Non-pigmented ciliary epithelial cell (primary cell): ENCODE measurements around the gene FAM171A1.
"Not testable (repeated sequence)": the region's sequence is repeated elsewhere in the genome, so short reads cannot be mapped to it uniquely, and the experiment has no call there.

Experiments
- DNase-seq: peaks from one replicate; pipeline ENCODE4 v3.0.0-alpha.2; 2010; ENCODE audit warnings: low read depth

Gene FAM171A1

DNA sequence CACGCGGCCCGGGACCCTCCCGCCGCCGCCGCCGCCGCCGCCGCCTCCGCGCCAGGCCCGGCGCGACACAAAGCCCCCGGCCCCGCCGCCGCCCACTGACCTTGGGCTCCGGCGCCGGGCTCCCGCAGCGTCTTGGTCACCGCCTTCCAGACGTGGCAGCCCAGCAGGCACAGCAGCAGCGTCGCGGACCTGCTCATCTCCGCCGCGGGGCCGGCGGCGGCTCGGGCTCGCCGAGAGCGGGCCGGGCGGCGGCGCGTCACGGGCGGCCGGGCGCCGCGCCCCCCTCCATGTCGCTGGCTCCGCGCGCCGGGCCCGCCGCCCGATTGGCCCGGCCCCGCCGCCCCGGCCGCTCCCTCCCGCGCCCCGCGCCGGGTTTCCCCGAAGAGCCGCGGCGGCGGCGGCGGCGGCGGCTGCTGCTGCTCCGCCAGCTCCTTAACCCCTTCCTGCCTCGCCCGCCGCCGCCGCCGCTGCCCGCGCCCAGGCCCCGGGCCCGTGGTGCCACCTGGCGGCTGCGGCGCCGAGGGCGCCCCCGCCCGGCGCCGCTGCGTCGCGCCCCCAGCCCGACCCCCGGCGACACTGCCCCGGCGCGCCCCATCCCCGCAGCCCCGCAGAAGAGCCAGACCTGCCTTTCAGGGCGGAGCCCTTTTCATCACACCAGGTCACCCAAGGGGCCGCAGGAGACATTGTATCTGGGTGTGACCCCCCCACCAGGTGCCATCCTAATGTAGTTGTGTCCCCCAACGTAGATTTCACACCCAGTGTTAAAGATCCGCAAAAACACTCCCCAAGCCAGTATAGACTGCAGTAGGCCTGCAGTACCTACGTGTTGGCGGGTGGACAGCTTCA is at the start of gene FAM171A1:
TSS of gene FAM171A1 (minus strand) at position 434 of the 846 bp plus-strand sequence. CDS start at position 197, 237 bp downstream.
- DNase-seq, result no peak

DNA sequence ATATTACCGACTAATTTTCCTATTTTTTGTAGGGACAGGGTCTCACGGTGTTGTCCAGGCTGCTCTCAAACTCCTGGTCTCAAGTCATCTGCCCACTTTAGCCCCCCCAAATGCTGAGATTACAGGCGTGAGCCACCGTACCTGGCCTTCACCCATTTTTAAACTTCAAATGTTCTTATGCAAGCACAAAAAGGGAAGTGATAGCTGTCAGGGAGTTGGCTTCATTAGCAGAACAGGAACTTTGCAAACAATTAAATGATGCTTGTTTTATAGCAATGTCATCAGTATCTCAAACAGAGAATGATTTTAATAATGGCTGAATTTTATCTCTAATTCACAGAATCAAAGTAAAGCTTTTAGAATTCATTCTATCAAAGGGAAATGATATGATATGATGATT is 49.8 kb upstream of the FAM171A1 start:
- DNase-seq, result no peak

DNA sequence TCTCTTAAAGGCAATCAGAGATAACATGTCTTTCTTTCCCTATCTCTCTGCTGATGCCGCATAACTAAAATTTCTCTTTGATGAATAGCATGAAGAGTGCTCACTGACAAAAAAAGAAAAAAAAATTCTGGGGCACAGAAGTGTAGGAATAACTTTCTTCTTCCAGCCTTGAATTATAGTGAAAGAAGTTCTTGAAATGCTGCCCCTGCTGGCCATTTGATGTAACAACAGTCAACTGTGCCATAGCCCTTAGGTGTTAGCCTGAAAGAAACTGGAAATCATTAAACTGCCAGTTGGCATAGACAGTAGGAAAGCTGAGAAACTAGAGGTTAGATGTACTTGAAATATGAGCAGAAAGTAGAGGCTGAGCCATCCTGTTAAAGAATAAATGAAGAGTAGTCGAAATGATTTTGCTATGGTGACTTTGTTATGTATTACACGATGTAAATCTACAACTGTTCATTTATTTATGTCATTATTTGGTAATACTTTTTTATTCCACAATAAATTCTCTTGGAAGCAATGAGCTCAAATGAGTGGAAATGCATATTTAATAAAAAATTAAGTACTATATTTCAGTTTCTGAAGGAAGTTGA is 48.3 kb upstream of the FAM171A1 start:
- no peak for DNase-seq

DNA sequence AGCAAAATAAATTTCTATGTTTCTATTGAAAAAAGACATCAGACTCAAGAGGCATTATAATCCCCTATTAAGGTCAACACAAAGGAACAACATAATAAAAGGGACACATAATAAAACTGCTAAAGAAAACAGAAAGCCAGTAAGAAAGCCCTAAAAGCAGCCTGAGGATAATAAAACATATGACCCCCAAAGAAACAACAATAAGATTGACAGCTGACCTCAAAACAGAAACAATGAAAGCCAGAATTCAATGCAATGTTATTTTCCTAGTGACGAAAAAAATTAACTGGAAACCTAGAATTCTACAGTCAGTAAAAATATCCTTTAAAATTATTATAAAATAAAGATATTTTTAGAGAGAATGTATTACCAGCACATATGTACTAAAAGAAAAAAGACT is 44.9 kb upstream of the FAM171A1 start:
- no peak for DNase-seq

DNA sequence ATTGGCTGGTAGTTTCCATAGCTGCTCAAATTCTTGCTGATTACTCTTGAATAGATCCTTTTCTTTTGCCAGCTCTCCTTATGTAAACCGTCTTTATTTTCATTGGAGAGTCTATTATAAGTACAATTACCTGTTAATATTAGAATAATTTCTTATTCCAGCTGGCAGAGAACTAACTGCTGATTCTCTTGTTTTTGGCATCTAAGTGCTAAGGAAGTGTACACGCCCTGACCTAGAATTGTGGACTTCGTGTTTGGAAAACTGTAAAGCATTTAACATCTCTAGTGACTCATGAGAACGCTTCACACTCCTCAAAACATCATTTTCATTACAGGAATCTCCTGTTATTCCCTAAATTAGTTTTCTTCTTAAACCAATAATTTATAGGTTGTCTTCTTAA is 39.9 kb upstream of the FAM171A1 start:
- no peak for DNase-seq

DNA sequence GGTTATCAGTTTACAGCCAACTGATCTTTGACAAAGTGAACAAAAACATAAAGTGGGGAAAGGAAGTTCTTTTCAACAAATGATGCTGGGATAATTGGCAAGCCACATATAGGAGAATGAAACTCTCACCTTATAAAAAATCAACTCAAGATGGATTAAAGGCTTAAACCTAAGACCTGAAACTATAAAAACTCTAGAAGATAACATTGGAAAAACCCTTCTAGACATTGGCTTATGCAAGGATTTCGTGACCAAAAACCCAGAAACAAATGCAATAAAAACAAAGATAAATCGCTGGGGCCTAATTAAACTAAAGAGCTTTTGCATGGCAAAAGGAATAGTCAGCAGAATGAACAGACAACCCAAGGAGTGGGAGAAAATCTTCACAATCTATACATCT is 38.3 kb upstream of the FAM171A1 start:
- not testable (repeated sequence) for DNase-seq

DNA sequence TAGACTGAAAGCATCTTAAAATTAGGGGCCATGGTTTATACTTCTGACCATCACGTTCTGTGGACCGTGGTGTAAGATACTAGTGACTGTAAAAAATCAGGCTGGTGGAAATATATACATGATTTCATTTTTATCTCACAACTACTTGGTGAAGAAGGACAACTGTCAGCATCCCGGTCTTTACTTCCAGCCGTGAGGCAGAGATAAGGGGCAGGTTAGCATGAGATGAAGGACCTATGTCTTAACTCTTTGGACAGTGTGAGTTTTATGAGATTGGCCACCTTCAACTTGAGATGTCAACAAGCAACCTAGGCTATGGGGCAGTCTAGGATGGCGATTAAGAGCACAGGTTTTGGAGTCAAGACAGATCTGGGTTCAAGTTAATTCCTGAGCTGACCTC is 37.5 kb upstream of the FAM171A1 start:
- DNase-seq, result no peak

DNA sequence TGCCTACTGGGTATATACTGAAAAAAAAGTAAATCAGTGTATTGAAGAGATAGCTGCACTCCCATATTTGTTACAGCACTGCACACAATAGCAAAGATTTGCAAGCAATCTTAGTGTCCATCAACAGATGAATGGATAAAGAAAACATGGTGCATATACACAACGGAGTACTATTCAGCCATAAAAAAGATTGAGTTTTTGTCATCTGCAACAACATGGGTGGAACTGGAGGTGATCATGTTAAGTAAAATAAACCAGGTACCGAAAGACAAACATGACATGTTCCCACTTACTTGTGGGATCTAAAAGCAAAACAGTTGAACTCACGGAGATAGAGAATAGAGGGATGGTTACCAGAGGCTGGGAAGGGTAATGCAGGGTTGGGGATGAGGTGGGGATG is 34.2 kb upstream of the FAM171A1 start:
- no peak for DNase-seq

DNA sequence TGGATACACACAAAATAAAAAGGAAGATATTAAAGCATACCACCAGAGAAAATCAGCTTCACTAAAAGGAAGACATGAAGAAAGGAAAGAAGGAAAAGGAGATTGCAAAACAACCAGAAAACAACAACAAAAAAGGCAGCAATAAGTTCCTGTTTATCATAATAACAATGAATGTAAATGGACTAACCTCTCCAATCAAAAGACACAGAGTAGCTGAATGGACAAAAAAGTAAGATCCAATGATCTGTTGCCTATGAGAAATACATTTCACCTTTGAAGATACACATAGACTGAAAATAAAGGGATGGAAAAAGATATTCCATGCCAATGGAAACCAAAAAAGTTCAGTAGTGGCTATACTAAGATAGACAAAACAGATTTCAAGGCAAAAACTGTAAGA is 30.3 kb upstream of the FAM171A1 start:
- DNase-seq, result no peak

DNA sequence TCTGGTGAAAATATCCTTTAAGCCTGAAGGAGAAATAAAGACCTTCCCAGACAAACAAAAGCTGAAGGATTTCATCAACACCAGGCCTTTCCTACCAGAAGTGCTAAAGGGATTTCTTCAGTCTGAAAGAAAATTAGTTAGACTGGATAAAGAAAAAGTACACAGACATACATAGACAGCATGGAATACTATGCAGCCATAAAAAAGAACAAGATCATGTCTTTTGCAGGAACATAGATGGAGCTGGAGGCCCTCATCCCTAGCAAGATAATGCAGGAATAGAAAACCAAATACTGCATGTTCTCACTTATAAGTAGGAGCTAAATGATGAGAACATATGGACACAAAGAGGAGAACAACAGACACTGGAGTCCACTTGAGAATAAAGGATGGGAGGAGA is 29.4 kb upstream of the FAM171A1 start:
- not testable (repeated sequence) for DNase-seq

DNA sequence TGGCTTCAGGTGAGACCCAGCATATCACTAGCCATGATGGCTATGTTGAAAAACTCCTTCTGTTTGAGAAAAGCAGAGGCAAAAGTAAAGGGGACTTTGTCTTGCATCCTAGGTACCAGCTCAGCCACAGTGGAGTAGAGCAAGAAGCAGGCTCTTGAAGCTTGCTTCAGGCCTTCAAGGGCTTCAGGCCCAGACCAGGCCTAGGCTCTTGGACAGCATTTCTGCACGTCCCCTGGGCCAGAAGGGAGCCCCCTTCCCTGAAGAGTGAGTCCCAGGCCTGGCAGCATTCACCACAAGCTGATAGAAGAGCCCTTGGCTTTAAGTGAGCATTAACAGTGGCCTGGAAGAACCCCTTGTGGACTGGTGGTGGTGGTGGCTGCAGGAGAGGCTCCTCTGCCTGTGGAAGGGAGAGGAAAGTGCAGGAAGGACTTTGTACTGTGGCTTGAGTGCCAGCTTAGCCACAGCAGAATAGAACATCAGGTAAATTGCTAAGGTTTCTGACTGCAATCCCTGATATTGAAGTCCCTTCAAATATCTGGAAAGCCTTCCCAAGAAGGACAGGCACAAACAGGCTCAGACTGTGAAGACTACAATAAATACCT is 28.1 kb upstream of the FAM171A1 start:
- no peak for DNase-seq

DNA sequence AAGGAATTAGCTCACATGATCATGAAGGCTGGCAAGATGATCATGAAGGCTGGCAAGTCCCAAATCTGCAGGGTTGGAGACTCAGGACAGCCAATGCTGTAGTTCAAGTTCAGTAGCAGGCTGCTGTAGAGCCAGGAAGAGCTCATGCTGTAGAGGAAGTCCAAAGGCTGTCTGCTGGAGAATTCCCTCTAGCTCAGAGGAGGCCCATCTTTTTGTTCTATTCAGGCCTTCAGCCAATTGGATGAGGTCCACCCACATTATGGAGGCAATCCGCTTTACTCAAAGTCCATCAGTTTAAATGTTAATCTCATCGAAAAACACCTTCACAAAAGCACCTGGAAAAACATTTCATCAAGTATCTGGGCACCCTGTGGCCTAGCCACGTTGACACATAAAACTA is 24.8 kb upstream of the FAM171A1 start:
- DNase-seq, result no peak

DNA sequence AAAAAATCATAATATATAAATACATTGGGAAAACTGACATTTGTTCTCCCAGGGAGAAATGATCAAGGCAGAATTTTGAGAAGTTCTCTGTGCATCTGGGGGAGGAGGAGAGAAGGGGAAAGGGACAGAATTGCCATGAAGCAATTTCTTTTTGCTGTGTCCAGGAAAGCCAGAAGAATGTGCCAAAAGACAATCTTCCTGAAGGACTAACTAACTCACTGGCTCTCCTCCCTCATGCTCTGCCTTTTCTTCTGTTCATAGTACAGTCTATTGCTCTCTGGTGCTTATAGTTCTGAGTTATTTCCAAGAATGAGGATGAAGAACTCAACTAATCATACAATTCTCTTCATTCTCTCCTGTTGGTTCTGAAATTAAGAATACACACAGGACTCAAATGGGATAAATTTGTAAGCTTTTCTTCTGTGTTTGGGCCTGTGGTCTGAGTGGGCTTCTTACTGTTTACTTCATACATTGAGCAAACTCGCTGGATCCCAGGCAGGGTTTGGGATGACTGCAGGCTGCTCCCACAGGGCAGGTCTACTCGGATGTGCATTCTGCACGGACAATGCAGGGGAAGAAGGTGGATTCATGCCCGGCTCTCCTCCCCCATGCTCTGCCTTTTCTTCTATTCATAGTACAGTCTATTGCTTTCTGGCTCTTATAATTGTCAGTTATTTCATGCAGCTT is 22.2 kb upstream of the FAM171A1 start:
- DNase-seq, result no peak

DNA sequence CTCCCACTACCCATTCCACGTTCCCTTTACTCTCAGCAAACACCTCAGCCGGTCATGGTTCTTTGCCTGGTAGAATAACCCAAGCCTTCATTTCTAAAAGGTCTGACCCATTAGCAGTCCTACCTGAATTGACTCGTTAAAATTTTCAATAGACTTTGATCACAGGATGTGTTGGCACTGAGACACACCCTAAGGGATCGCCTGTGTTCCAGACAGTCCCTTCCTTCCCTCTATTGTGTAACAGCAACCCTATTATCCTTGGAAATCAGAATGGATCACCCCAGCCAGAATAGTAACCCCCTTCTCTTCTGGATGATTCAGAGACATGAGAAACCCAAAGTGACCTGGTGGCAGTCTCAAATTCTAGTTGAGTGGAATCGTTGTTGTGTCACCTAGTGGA is 20.4 kb upstream of the FAM171A1 start:
- DNase-seq, result no peak

DNA sequence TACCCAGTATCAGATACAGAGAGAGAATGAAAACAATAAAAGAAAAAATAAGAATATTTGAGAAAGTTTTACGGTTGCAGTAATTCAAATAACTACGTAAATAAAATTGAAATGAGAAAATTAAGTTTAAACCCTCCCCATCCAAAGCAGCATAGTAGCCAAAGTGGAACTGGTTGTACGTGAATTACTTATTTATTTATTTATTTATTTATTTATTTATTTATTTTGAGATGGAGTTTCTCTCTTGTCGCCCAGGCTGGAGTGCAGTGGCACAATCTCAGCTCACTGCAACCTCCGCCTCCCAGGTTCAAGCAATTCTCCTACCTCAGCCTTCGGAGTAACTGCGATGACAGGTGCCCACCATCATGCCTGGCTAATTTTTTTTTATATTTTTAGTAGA is 17.1 kb upstream of the FAM171A1 start:
- DNase-seq, result not testable (repeated sequence)

DNA sequence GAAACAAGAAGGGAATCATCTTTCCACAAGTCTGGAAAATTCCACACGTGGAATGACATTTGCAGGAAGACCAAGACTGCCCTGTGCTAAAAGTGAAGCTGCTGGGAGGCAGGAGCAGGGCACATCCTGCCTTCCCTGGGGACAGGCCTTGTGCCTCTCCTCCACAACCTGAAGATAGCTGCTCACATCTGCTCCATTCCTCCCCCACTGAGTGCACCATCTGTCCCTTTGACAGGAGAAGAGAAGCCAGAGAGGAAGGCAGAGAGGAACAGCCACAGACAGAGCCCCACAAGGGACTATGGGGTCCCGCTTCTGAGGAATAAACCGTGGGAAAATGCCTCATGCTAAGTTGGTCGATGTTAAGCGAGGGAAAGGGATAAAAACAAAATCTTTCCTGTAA is 15.9 kb upstream of the FAM171A1 start:
- no peak for DNase-seq

DNA sequence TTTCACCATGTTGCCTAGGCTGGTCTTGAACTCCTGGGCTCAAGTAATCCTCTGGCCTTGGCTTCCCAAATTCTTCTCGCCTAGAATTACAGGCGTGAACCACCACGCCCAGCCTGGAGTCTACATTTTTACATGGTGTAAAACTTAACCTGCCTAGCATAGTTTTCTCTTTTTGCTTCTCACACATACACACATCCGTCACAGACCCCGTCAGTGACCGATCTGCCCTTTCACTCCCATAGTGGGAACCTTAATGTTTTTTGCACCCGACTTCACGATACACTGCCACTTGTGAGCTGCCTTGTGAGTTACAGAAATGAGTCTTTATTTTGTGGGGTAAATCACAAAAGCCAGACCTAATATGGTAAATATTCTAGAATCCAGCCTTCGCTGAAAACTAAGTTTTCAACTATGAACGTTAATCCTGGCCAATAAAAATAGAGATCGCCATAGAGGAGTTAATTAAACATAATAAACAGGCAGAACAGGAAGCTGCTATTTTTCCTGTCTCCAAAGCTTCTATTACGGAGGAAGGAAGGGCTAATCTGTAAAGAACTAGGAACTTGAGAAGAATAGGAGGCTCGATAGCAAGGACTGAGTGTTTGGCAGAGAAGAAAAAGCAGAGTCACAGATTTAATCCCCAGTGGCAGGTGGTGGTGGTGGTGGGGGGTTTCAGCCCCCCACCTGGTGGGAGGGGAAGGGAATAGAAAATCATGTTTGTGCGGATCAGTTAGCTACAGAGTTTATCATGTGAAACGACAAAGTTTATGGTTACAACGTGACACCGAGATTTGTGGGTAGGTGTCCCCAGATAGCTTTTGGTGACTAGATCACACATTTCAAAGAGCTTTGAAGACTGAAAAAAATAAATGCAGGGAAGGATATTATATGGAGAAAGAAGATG is 14.7 kb upstream of the FAM171A1 start:
- no peak for DNase-seq

DNA sequence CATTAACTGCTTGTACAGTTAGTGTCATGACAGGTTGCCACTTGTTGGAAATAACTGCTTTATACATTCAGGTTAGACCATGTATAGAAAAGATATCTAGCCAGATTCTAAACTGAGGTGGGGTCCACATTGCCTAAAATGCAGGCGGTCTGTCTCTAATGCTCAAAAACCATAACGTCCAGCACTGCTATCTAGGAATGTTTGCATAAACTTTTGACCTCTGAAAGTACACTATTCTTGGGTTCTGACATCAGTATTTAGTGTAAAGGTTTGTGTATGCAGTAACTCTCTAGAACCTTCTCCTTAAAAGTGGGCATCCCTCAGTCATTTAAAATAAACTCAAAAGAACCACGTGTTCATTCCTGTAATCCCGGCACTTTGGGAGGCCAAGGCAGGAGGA is 10.3 kb upstream of the FAM171A1 start:
- no peak for DNase-seq

DNA sequence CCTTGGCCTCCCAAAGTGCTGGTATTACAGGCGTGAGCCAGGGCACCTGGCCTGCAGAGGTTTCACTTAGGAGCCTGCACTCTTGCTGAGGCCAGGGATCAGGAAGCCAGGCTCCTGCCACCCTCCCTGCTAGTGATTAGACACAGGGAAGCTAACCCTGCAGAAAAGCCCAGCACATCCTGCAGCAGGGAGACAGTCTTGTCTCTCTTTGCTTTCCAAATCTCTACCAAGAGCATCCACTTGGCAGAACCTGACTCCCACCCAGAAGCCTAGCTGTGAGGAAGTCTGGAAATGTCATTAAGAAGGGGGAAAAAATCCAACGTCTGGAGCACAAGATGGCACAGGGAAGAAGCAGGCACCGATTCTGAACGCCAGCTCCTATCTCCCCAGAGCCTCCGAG is 8.0 kb upstream of the FAM171A1 start:
- no peak for DNase-seq

DNA sequence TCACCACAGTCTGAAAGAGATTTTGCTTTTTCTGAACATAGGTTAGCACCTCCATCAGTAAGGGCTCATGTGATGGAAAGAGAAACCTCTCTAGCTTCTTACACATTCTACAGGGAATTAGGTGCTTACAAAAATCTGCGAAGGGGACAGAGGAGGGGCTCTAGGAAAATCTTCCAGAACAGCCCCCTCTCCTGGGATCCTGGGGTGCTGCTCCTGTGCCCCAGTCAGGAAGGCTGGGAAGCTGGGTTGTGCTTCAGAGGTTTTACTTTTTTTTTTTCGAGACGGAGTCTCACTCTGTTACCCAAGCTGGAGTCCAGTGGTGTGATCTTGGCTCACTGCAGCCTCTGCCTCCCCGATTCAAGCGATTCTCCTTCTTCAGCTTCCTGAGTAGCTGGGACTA is 7.5 kb upstream of the FAM171A1 start:
- DNase-seq, result no peak

DNA sequence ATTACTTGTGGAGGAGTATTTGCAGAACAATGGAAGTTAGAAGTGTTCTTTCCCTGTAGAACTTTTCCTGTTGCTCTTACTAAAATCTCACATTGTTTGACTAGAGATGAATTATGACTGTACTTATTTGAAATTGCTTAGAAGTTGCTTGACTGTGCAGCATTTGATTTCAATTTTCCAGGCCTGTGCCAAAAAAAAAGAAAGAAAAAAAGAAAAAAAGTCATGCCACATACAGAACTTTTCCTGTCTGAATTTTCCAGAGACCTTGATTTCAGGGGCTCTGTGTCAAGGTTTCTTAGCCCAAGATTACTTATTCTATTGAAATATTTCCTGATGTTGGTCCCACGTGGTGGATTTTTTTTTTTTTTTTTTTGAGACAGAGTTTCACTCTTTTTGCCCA is 3.5 kb upstream of the FAM171A1 start:
- no peak for DNase-seq

DNA sequence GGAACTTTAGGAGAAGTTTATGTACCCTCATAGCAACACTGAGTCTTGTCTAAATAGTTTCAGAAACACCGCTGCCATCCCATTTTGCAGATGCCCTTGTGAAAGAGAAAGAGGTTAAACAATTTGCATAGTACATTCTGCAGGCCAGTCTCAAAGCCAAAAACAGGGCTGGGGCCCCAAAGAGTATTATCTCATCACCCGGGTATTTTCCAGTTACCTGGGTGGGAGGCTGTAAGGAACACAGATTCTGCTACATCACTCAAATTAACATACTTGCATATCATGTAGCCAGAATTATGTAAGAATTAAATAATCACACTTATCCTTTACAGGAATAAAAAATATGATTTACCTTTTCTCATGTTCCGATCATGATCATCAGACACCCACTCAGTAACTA is 3.1 kb upstream of the FAM171A1 start:
- no peak for DNase-seq
